Fibroblast of pulmonary artery (primary cell): ENCODE measurements around the gene PNPLA5.

ENCODE experiments used
- DNase-seq: peaks from one replicate; pipeline ENCODE4 v3.0.0-alpha.2; 2010; ENCODE audit warnings: low read depth
- H3K4me3 ChIP-seq: replicated peaks from 2 replicates; pipeline ENCODE4 v1.5.1; 2011; ENCODE audit warnings: low read depth, mild to moderate bottlenecking, control low read depth, low read length, moderate library complexity
- TF ChIP-seq, protein P1 (sequence below): IDR thresholded peaks from 2 replicates; pipeline ENCODE4 v1.5.1; 2011; ENCODE audit warnings: mild to moderate bottlenecking, control low read depth, low read length, inconsistent platforms; ENCODE audit errors: missing control alignments

The PNPLA5 gene

DNA sequence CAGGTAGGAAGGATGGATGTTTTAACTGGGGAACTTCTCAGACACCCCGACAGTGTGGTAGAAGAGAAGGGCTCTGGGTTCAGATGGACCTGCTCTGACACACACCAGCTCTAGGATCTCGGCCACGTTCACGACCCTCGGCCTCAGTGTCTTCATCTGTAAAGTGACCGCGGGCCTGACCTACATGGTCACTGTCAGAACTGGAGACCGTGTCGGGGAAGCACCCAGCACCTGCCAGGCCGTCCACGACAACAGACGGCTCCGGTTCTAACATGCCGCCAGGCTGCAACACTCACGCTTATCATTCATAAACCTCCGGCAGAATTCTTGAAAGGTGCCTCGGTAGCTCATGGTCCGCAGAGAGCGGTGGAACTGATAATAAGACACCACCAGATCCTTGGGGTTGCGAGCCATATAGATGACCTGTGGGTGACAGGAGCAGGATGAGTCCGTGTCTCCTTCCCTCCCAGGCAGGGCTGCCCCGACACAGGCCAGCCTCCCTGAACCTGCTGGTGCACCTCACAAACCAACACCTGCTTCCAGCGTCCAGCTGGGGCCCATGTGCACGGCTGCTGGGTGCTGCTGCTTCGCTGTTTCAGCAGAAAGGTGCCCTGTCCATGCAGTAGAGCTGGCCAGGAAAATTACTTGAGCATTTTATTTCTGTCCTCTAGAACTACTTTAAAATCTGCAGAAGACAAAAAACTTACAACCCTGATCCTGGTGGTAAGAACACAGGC is 53.1 kb downstream of the PNPLA5 start:
- DNase-seq: no peak
- TF ChIP-seq, protein P1, sequence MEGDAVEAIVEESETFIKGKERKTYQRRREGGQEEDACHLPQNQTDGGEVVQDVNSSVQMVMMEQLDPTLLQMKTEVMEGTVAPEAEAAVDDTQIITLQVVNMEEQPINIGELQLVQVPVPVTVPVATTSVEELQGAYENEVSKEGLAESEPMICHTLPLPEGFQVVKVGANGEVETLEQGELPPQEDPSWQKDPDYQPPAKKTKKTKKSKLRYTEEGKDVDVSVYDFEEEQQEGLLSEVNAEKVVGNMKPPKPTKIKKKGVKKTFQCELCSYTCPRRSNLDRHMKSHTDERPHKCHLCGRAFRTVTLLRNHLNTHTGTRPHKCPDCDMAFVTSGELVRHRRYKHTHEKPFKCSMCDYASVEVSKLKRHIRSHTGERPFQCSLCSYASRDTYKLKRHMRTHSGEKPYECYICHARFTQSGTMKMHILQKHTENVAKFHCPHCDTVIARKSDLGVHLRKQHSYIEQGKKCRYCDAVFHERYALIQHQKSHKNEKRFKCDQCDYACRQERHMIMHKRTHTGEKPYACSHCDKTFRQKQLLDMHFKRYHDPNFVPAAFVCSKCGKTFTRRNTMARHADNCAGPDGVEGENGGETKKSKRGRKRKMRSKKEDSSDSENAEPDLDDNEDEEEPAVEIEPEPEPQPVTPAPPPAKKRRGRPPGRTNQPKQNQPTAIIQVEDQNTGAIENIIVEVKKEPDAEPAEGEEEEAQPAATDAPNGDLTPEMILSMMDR: no peak

DNA sequence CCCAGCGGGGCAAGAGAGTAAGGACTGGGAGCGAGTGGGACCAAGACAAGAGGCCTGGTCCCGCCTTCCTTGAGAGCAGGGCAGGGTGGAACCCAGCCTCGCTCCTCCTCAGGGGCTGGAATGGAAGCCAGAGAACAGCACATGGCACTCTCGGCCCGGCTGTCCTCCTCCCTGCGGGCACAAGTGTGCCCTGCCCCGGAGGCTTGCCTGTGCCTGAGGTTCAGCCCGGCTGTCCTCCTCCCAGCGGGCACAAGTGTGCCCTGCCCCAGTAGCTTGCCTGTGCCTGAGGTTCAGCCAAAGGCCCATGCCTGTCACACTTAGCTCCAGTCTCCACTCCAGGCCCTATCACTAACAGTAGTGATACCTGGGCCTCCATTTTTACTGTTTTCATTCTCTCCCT is 53.7 kb downstream of the PNPLA5 start:
- TF ChIP-seq, protein P1: no peak
- DNase-seq: no peak
- no peak overlapping the region for H3K4me3 ChIP-seq

More for the DNA sequence above, 53.1 kb downstream of the PNPLA5 start:
- no peak overlapping the region for H3K4me3 ChIP-seq

DNA sequence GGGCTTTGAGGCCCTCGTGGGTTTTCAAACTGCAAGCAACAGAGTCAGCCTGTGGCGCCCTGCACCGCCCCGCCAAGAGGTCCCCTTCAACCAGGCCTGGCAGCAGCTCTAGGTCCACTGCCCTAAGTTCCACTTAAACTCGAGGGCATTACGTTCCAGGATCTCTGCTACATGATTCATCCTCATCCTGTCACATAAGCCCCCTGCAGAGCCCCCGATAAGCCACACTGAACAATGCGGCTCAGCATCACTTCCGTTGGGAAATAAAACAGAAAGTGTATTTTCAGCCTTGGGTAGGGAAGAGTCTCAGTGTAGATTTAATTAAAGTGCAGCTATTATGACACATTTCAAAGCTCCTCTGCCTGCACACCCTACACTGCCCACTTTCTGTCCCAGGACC is 54.1 kb downstream of the PNPLA5 start:
- DNase-seq: no peak
- TF ChIP-seq, protein P1: no peak

DNA sequence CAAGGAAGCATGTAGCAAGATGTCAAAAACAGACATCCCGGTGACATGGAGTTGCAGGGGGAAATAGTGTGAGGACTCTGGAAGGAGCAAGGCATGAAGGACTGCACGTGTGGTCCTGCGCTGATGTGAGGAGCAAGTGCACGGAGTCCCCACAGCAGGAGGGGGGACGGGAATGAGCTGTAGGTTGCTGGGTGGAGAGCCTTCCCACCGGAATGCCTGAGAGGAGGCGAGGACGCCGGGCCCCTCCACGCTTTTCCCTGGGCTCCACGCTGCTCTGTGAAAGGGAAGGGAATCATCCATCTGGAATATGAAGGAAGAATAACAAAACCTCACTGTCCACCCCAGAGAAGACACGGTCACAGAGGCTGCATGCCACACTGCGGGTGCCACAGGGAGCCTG is 56.1 kb downstream of the PNPLA5 start:
- H3K4me3 ChIP-seq: no peak overlapping the region
- DNase-seq: no peak
- TF ChIP-seq, protein P1: no peak

More for the DNA sequence above, 54.1 kb downstream of the PNPLA5 start:
- H3K4me3 ChIP-seq: no peak overlapping the region

DNA sequence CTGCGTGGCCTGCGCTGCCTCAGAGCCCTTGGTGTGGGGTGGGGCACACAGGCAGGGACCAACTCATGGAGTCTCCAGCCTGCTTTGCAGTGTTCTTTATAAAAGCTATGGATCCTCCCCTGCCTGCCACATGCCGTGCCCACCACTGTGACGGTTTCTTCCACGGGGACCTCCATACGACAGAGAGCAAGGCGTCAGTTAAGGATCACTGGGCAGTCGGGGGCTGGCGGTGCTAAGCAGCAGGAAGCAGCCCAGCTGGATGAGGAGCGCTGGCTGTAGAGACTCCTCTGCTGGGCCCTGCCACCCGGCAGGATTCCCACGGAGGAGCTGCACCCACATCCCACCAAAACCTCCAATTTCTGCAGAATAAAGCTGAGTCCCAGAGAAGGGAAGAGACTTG is 56.6 kb downstream of the PNPLA5 start:
- no peak overlapping the region for H3K4me3 ChIP-seq
- no peak for DNase-seq
- TF ChIP-seq, protein P1: no peak

DNA sequence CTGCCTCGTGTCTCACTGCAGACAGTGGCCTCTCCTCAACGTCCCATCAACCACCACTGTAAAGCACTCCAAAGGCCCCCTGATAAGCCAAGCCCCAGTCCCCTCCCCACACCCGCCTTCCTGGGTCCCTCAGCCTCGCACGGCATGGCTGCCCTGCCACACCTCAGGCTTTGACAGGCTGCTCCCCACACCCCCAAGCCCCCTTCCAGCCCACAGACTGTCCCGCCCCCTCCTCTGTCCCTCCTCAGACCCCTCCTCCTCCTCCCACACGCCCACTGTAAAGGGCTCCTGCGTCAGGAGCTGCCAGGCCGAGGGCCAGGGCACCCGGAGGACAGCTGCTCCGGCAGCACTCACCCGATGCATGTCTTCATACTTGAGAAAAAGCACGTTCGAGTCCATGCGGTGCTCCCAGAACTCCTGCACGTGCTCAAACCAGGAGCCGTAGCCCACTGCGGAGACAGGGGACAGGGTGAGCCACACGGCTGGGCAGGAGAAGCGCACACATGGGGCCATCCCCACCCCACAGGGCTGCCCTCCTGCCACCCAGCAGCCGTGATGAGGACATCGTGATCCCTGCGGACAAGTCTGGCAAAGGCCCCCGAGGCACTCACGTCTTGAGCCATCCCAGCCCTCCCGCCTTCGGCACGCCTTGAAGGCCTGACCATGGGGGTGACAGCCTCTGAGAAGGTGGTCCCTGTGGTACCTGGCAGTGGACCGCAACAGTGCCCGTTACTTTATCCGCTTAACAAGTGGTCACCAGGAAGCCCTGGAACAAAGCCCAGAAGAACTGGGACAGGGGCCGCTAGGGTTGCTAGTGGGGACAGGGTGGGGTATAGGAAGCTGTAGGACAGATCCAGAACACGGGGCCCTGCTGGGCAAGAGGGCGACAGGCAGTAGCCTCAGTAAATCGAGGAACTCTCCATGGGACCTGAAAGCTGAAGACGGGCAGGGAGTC is 58.2 kb downstream of the PNPLA5 start:
- TF ChIP-seq, protein P1: no peak
- no peak overlapping the region for H3K4me3 ChIP-seq
- no peak for DNase-seq
